ENCODE data around the gene TBC1D28.
"Not testable (repeated sequence)": the region's sequence is repeated elsewhere in the genome, so short reads cannot be mapped to it uniquely, and the experiment has no call there.

TBC1D28 gene

DNA sequence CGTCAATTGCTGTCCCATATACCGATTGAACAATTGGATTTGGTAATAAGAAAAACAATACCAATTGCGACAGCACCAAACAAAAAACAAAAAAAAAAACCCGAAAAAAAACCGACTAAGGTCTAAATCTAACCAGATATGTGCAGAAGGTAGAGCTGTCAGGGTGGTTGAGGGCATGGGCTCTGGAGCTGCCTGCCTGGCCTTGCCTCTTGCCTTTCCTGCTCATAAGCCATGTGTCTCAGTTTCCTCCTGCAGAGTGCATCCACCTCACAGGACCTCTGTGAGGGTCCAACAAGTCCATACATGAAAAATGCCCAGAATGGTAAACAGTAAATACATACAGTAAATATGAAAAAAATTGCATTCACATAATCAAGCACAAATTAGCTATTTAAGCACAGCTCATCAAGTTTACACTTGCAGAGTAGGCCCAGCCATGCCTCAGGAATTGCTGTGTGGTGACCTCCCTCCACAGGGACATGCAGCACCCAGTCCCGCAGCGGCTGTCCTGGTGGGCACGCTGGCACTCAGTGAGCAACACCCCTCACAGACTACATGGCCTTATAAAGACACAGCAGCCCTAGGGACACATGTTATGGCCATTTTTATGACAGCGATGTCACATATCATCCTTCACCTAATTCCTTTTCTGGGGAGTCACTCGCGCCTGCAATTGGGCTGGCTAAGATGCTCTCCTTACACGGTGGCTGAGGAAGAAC lies 17.9 kb downstream of the TBC1D28 start:
- H3K4me3 ChIP-seq (ENCODE audit: low read depth, low read length), result peak overlapping the region; percentile 3; the same call in 1 of the 2 replicates
- DNase-seq (ENCODE audit: low read depth), result no peak
- TF ChIP-seq, protein P1, sequence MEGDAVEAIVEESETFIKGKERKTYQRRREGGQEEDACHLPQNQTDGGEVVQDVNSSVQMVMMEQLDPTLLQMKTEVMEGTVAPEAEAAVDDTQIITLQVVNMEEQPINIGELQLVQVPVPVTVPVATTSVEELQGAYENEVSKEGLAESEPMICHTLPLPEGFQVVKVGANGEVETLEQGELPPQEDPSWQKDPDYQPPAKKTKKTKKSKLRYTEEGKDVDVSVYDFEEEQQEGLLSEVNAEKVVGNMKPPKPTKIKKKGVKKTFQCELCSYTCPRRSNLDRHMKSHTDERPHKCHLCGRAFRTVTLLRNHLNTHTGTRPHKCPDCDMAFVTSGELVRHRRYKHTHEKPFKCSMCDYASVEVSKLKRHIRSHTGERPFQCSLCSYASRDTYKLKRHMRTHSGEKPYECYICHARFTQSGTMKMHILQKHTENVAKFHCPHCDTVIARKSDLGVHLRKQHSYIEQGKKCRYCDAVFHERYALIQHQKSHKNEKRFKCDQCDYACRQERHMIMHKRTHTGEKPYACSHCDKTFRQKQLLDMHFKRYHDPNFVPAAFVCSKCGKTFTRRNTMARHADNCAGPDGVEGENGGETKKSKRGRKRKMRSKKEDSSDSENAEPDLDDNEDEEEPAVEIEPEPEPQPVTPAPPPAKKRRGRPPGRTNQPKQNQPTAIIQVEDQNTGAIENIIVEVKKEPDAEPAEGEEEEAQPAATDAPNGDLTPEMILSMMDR (IDR thresholded peaks at IDR 0.05; ENCODE audit: low read depth, low read length, missing control alignments), result no peak

DNA sequence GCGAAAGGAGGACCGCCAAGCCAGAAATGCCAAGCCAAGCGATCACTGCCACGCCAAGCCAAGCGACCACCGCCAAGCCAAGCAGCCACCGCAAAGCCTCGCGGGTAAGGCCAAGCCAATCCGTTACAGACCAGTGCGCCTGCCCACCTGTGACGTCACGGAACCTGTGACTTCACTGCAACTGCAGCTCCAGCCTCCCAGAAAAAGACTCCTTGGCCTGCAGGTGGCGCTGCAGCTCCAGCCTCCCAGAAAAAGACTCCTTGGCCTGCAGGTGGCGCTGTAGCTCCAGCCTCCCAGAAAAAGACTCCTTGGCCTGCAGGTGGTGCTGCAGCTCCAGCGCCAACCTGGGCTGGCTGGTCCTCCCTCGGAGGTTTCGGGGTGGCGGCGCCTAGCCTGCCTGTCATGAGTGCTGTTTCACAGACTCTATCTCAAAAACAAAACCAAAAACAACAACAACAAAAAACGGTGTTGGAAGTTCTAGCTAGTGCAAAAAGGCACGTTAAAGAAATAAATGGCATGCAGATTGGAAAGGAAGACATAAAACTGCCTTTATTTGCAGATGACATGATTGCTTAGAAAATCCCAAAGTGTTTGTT lies 18.6 kb downstream of the TBC1D28 start:
- H3K4me3 ChIP-seq (ENCODE audit: low read depth, low read length), result peak overlapping the region; percentile 56
- peak; percentile 70 for DNase-seq (ENCODE audit: low read depth)
- TF ChIP-seq, protein P1 (IDR thresholded peaks at IDR 0.05; ENCODE audit: low read depth, low read length, missing control alignments), result peak; percentile 97

DNA sequence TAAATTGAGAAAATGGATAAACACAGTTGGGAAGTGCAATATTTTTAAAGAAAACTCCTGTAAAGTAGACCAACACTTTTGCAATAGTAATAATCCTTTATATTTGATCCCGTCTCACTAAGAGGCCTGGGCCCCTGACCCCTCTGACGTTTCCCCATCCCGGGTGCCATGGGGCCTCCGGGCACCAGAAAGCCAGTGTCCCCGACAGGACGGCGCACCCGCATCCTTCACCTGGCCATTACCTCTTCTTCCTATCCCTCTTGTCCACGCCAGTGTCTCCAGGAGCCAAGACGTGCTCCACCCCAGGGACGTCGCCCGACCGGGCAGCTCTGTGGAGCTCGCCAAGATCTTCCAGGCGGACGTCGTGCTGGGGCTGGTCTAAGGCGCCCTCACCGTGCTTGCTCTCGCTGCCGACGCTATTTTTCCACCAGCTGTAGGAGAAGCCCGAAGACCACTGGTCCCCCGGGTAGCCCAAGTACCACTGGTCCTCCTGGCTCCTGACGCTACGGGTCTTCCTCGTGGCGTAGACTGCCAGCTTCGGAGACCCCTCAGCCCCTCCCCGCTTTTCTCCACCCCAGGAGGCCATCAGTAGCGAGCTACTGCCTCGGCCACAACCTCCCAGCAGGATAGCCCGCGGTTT lies 19.2 kb downstream of the TBC1D28 start:
- H3K4me3 ChIP-seq (ENCODE audit: low read depth, low read length), result peak overlapping the region; percentile 56
- not testable (repeated sequence) for DNase-seq (ENCODE audit: low read depth)

DNA sequence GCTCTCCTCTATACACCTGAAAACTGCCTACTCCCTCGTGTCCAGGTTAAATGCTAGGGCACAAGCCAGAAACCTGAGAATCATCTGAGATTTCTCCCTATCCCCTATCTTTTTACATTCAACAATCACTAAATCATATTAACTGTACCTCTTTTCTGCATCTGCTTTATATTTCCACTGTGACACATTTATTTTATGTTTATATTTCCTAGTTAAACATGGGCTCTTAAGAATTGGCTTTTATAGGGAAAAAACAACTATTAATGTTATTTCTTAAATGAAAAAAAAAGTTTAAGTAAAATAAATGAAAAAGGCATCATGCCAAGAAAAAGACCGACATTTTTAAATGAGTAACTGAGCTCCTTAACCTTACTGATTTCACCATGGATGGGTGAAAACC lies 26.6 kb downstream of the TBC1D28 start:
- DNase-seq (ENCODE audit: low read depth); H3K4me3 ChIP-seq (ENCODE audit: low read depth, low read length): not testable (repeated sequence)

DNA sequence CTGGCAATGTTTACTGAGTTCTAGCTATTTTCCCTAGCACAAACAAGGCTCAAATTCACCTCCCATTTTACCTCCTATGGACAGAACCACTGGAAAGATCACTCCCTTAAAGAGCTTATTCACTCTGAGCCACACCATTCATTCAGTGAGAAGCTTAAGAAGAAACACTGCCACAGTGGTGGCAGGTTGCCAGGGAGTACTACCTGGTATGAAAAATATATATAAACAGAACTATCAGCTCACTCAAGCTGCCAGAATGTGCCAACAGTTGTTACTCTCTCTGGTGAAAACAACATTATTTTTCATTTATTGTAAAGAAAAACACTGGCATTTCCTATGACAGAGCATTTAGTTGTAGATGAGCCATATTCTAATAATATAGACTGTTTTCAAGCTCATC lies 31.2 kb downstream of the TBC1D28 start:
- not testable (repeated sequence) for DNase-seq (ENCODE audit: low read depth); H3K4me3 ChIP-seq (ENCODE audit: low read depth, low read length)

DNA sequence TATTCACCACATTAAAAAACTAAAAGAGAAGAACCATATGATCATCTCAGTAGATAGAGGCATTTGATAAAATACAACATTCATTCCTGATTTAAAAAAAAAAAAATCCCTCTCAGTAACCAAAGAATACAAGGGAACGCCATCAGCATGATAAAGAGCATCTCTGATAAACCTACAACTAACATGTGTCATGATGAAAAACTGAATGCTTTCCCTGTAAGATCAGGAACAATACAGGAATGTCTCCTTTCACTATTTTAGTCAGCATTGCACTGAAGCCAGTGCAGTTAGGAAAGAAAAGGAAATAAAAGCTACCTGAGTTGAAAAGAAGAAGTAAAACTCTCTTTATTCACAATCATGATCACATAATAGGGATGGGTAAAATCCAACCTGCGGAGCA lies 51.1 kb downstream of the TBC1D28 start:
- not testable (repeated sequence) for DNase-seq (ENCODE audit: low read depth); H3K4me3 ChIP-seq (ENCODE audit: low read depth, low read length)

All from GM12864 (cell line).